ENCODE data around the gene FBXL22. TPM values are rescaled to one million over a fixed set of nuclear protein-coding genes. Genes with fewer than 3 reads are reported as not detected.

The FBXL22 gene
- total and polyA plus RNA-seq, 2 donors from 2014 or later, result 1.2 to 4.7 TPM

DNA sequence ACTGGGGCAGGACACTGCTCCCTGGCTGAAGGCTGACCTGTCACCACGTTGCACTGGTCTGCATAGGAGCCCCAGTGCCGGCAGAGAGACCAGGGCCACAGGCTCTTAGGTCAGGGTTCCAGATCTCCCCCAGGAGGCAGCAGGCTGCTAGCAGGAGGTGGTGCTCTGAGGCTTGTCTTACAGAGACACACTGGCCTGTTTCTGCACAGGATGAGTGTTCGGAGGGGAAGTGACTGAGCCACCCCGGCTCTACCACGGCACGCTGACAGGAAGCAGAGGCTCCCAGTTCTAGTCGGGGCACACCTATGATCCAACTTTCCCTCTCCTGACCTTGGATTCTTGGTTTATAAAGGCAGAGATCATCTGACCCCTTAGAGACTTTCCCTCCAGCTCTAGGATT, 8.6 kb downstream of the FBXL22 start:
- peaks cover 5 to 19% (median 9%) of the 10 kb centered on the region in 3 donors for H3K36me3 ChIP-seq (ENCODE audit: control insufficient read depth in 2 of 3, insufficient read depth in 3 of 3, low read length in 3 of 3)
- FAIRE-seq, result no peak
- H3K4me3 ChIP-seq (ENCODE audit: low read length in 3 of 3), result no peak overlapping the region
- no peak overlapping the region for H3K27ac ChIP-seq (ENCODE audit: low read depth in 2 of 2, low read length in 2 of 2)
- no peak for DNase-seq
- intact Hi-C loops (cut with DNase I), result no loop called here
- H3K9me3 ChIP-seq (ENCODE audit: control insufficient read depth in 2 of 3, insufficient read depth in 1 of 3, low read length in 3 of 3), result no peaks in the 10 kb centered on the region
- peaks cover 3 to 21% (median 17%) of the 10 kb centered on the region in 3 donors for H3K4me1 ChIP-seq (ENCODE audit: control insufficient read depth in 2 of 3, insufficient read depth in 2 of 3, low read depth in 1 of 3, low read length in 3 of 3)
- no peaks in the 10 kb centered on the region for H3K27me3 ChIP-seq (ENCODE audit: control insufficient read depth, insufficient read depth, low read length)
- H3K9ac ChIP-seq (ENCODE audit: low read length in 3 of 3), result no peak overlapping the region
- TF ChIP-seq, protein P1, sequence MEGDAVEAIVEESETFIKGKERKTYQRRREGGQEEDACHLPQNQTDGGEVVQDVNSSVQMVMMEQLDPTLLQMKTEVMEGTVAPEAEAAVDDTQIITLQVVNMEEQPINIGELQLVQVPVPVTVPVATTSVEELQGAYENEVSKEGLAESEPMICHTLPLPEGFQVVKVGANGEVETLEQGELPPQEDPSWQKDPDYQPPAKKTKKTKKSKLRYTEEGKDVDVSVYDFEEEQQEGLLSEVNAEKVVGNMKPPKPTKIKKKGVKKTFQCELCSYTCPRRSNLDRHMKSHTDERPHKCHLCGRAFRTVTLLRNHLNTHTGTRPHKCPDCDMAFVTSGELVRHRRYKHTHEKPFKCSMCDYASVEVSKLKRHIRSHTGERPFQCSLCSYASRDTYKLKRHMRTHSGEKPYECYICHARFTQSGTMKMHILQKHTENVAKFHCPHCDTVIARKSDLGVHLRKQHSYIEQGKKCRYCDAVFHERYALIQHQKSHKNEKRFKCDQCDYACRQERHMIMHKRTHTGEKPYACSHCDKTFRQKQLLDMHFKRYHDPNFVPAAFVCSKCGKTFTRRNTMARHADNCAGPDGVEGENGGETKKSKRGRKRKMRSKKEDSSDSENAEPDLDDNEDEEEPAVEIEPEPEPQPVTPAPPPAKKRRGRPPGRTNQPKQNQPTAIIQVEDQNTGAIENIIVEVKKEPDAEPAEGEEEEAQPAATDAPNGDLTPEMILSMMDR (IDR thresholded peaks at IDR 0.05; ENCODE audit: borderline replicate concordance, extremely low read depth, insufficient read depth), result no peak

DNA sequence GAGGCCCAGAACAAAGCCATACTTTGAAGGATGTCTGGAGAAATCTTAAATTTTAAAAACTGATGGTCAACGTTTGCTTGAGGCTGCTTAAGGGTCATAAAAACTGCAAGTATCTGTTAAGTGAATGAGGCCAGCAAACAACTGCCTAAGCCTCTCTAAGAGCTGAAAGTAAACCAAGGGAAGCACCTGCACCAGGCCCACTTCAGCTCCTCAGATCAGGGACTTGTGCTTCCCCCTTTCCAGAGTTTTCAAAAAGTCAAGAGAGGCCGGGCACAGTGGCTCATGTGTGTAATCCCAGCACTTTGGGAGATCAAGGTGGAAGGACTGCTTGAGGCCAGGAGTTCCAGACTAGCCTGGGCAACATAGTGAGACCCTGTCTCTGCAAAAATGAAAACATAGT, 9.1 kb downstream of the FBXL22 start:
- intact Hi-C loops (cut with DNase I), result no loop called here
- TF ChIP-seq, protein P1 (IDR thresholded peaks at IDR 0.05; ENCODE audit: borderline replicate concordance, extremely low read depth, insufficient read depth), result no peak
- H3K9me3 ChIP-seq (ENCODE audit: control insufficient read depth in 2 of 3, insufficient read depth in 1 of 3, low read length in 3 of 3), result no peaks in the 10 kb centered on the region

DNA sequence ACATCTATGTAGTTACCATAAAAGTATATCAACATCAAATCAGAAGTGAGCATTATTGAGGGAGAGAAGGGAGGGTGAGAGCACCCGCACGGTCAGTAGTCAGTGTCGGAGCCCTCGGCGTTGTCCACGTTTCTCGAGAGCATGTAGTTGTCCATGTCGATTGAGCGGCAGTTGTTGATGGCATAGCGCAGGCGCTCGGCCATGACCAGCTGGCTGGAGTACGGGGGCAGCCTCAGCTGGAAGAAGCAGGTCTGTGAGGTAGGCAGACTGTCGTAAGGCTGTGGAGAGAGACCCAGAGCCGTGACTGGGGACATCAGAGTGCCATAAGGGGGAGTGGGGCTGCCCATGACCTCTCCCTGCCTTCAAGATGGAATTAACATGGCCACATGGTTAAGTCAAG, 11.8 kb downstream of the FBXL22 start:
- no peak for DNase-seq
- no peaks in the 10 kb centered on the region for H3K27me3 ChIP-seq (ENCODE audit: control insufficient read depth, insufficient read depth, low read length)
- H3K9me3 ChIP-seq (ENCODE audit: control insufficient read depth in 2 of 3, insufficient read depth in 1 of 3, low read length in 3 of 3), result no peaks in the 10 kb centered on the region
- TF ChIP-seq, protein P1 (IDR thresholded peaks at IDR 0.05; ENCODE audit: borderline replicate concordance, extremely low read depth, insufficient read depth), result no peak
- intact Hi-C loops (cut with DNase I), result no loop called here
- no peak overlapping the region for H3K27ac ChIP-seq (ENCODE audit: low read depth in 2 of 2, low read length in 2 of 2)
- H3K36me3 ChIP-seq (ENCODE audit: control insufficient read depth in 2 of 3, insufficient read depth in 3 of 3, low read length in 3 of 3), result peaks cover 6 to 19% (median 15%) of the 10 kb centered on the region in 3 donors
- no peak overlapping the region for H3K4me3 ChIP-seq (ENCODE audit: low read length in 3 of 3)
- peaks cover 7 to 33% (median 30%) of the 10 kb centered on the region in 3 donors for H3K4me1 ChIP-seq (ENCODE audit: control insufficient read depth in 2 of 3, insufficient read depth in 2 of 3, low read depth in 1 of 3, low read length in 3 of 3)
- H3K9ac ChIP-seq (ENCODE audit: low read length in 3 of 3), result no peak overlapping the region
- no peak for FAIRE-seq

More for the DNA sequence above, 9.1 kb downstream of the FBXL22 start:
- Histone ChIP-seq H3K27ac (ENCODE audit: low read depth in 2 of 2, low read length in 2 of 2) (no peak overlapping the region), H3K9ac (ENCODE audit: low read length in 3 of 3) (no peak overlapping the region), H3K36me3 (ENCODE audit: control insufficient read depth in 2 of 3, insufficient read depth in 3 of 3, low read length in 3 of 3) (peaks cover 5 to 19% (median 9%) of the 10 kb centered on the region in 3 donors), H3K27me3 (ENCODE audit: control insufficient read depth, insufficient read depth, low read length) (no peaks in the 10 kb centered on the region), H3K4me1 (ENCODE audit: control insufficient read depth in 2 of 3, insufficient read depth in 2 of 3, low read depth in 1 of 3, low read length in 3 of 3) (peaks cover 7 to 26% (median 22%) of the 10 kb centered on the region in 3 donors), H3K4me3 (ENCODE audit: low read length in 3 of 3) (no peak overlapping the region)
- DNase-seq (no peak), FAIRE-seq (no peak)

DNA sequence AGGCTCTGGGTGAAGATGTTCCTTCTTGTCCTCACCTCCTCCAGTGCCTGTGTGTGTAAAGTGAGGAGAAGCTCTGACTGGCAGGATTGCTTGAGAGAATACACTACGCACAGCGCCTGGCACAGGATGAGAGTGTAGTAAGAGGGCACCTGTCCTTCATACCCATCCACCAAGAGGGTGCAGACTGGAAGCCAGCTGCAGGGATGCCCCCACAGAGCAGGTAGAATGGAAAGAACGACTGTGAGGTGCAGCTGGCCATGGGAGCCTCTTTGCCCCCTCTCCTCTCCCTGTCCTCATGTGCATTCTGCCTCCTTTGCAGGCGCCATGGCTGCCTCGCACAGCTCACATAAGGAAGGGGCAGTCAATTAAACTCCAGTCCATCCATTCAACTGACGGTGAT, 12.3 kb downstream of the FBXL22 start:
- H3K36me3 ChIP-seq (ENCODE audit: control insufficient read depth in 2 of 3, insufficient read depth in 3 of 3, low read length in 3 of 3), result peaks cover 6 to 19% (median 17%) of the 10 kb centered on the region in 3 donors
- TF ChIP-seq, protein P1 (IDR thresholded peaks at IDR 0.05; ENCODE audit: borderline replicate concordance, extremely low read depth, insufficient read depth), result no peak
- FAIRE-seq, result no peak
- H3K4me3 ChIP-seq (ENCODE audit: low read length in 3 of 3), result no peak overlapping the region
- peaks cover 7 to 35% (median 30%) of the 10 kb centered on the region in 3 donors for H3K4me1 ChIP-seq (ENCODE audit: control insufficient read depth in 2 of 3, insufficient read depth in 2 of 3, low read depth in 1 of 3, low read length in 3 of 3)
- H3K27me3 ChIP-seq (ENCODE audit: control insufficient read depth, insufficient read depth, low read length), result no peaks in the 10 kb centered on the region
- intact Hi-C loops (cut with DNase I), result no loop called here
- no peak overlapping the region for H3K27ac ChIP-seq (ENCODE audit: low read depth in 2 of 2, low read length in 2 of 2)
- no peaks in the 10 kb centered on the region for H3K9me3 ChIP-seq (ENCODE audit: control insufficient read depth in 2 of 3, insufficient read depth in 1 of 3, low read length in 3 of 3)
- no peak overlapping the region for H3K9ac ChIP-seq (ENCODE audit: low read length in 3 of 3)
- DNase-seq, result no peak
